Adrenal gland (tissue), 5 donors: ENCODE results near the gene PLEKHN1.

Source experiments
- POLR2A ChIP-seq, 2 donors: fragments of 450-650 bp; IDR thresholded peaks; one replicate each; pipeline ENCODE4 v1.6.1; 2017; ENCODE audit warnings: antibody characterized with exemption in 2 of 2, mild to moderate bottlenecking in 2 of 2, moderate library complexity in 1 of 2
- TF ChIP-seq, protein P1 (sequence below), 6 experiments: fragments of 450-650 bp in 4 of 6; fragments of 200-600 bp in 2 of 6; sonication (generic) in 1 of 6; IDR thresholded peaks; 1 replicate in 5 of 6; 2 replicates in 1 of 6; pipeline versions ENCODE4 v1.5.1 to v1.8.0; 2016 to 2021; ENCODE audit warnings: antibody characterized with exemption in 6 of 6, mild to moderate bottlenecking in 2 of 6, moderate library complexity in 1 of 6
- donor health status: DM: no; HTN: no; CAD: no.

DNA sequence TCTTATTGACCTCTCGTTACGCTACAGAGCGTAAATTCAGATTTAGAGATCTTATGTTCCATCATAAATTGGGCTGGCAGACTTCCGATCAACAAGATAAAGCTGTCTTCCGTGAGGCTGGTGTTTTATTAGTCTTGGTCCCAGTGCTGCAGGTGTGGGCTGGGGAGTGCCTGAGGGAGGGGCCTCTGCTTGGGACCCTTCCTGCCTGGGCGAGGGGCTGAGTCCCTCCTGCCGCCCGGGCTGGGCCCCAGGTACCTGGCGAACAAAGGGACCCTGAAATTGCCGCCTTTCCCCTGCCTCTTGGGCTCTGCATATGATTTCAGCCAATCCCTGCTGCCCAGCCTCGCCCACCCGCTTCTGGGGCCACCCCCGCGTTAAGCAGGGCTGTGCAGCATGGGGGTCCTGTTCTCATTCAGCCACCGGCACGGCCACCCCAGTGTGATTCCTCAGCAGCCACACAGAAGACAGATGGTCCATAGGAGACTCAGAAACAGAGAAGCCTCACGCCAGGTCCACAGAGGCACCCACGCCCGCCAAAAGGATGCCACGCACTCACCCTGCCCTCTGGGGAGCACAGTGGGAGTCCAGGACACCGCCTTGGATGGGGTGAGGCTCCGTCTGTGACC, 48.7 kb upstream of the PLEKHN1 start:
- TF ChIP-seq, protein P1, sequence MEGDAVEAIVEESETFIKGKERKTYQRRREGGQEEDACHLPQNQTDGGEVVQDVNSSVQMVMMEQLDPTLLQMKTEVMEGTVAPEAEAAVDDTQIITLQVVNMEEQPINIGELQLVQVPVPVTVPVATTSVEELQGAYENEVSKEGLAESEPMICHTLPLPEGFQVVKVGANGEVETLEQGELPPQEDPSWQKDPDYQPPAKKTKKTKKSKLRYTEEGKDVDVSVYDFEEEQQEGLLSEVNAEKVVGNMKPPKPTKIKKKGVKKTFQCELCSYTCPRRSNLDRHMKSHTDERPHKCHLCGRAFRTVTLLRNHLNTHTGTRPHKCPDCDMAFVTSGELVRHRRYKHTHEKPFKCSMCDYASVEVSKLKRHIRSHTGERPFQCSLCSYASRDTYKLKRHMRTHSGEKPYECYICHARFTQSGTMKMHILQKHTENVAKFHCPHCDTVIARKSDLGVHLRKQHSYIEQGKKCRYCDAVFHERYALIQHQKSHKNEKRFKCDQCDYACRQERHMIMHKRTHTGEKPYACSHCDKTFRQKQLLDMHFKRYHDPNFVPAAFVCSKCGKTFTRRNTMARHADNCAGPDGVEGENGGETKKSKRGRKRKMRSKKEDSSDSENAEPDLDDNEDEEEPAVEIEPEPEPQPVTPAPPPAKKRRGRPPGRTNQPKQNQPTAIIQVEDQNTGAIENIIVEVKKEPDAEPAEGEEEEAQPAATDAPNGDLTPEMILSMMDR (IDR thresholded peaks at IDR 0.05), result no peak
- no peak for TF ChIP-seq POLR2A (IDR thresholded peaks at IDR 0.05)
